ENCODE measurements around the gene SLC16A3.

DNA sequence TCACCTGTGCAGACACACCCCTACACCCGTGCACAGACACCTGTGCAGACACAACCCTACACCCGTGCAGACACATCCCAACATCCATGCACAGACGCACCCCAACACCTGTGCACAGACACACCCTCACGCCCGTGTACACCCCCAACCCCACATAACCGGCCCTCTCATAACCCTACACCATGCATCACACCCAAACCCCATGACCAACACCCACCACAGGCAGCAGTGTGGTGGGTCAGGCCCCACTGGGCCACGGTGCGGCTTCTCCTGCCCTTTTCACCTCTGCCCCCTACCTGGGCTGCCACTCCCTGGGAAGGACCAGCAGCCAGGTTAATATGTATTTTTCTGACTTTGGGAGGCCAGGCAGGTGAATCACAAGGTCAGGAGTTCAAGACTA lies 4.2 kb upstream of the SLC16A3 start:
- TF ChIP-seq POLR2AphosphoS5 (IDR thresholded peaks at IDR 0.05) = no peak
- TF ChIP-seq, protein P1, sequence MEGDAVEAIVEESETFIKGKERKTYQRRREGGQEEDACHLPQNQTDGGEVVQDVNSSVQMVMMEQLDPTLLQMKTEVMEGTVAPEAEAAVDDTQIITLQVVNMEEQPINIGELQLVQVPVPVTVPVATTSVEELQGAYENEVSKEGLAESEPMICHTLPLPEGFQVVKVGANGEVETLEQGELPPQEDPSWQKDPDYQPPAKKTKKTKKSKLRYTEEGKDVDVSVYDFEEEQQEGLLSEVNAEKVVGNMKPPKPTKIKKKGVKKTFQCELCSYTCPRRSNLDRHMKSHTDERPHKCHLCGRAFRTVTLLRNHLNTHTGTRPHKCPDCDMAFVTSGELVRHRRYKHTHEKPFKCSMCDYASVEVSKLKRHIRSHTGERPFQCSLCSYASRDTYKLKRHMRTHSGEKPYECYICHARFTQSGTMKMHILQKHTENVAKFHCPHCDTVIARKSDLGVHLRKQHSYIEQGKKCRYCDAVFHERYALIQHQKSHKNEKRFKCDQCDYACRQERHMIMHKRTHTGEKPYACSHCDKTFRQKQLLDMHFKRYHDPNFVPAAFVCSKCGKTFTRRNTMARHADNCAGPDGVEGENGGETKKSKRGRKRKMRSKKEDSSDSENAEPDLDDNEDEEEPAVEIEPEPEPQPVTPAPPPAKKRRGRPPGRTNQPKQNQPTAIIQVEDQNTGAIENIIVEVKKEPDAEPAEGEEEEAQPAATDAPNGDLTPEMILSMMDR (IDR thresholded peaks at IDR 0.05) = no peak
- no peak for TF ChIP-seq POLR2A (IDR thresholded peaks at IDR 0.05)

All from stomach (tissue), 4 donors.